HAP-1 (cell line): Measurements from ENCODE around the gene RFNG.
"Not testable (repeated sequence)": the region's sequence is repeated elsewhere in the genome, so short reads cannot be mapped to it uniquely, and the experiment has no call there.

Experiments used
- DNase-seq, 2 experiments: peaks; one replicate each; pipeline ENCODE4 v3.0.0-alpha.2; 2016 to 2020; ENCODE audit warnings: low spot score in 2 of 2
- H3K27me3 ChIP-seq: fragments of 250-450 bp; sonication (Bioruptor Pico); 2 replicates; pipeline ENCODE4 v1.5.1; 2020; ENCODE audit warnings: low read depth, mild to moderate bottlenecking, moderate library complexity
- H3K36me3 ChIP-seq: fragments of 250-450 bp; sonication (Bioruptor Pico); replicated peaks from 2 replicates; pipeline ENCODE4 v1.5.1; 2020; ENCODE audit warnings: mild to moderate bottlenecking
- H3K4me1 ChIP-seq: fragments of 250-450 bp; sonication (Bioruptor Pico); 2 replicates; pipeline ENCODE4 v1.5.1; 2020; ENCODE audit warnings: mild to moderate bottlenecking
- H3K4me3 ChIP-seq: fragments of 250-450 bp; sonication (Bioruptor Pico); 2 replicates; pipeline ENCODE4 v1.5.1; 2020; ENCODE audit warnings: mild to moderate bottlenecking, moderate library complexity
- H3K9me3 ChIP-seq: fragments of 250-450 bp; sonication (Bioruptor Pico); 2 replicates; pipeline ENCODE4 v1.5.1; 2020; ENCODE audit warnings: mild to moderate bottlenecking, moderate library complexity
- in situ Hi-C: fragments of 300-500 bp; cut with MboI; formaldehyde crosslinking; loops from 3 replicates; pipeline ENCODE4 v1.14.3; 2020; ENCODE audit warnings: low sequenced_read_pairs, inconsistent platforms, mixed read lengths

The RFNG gene

DNA sequence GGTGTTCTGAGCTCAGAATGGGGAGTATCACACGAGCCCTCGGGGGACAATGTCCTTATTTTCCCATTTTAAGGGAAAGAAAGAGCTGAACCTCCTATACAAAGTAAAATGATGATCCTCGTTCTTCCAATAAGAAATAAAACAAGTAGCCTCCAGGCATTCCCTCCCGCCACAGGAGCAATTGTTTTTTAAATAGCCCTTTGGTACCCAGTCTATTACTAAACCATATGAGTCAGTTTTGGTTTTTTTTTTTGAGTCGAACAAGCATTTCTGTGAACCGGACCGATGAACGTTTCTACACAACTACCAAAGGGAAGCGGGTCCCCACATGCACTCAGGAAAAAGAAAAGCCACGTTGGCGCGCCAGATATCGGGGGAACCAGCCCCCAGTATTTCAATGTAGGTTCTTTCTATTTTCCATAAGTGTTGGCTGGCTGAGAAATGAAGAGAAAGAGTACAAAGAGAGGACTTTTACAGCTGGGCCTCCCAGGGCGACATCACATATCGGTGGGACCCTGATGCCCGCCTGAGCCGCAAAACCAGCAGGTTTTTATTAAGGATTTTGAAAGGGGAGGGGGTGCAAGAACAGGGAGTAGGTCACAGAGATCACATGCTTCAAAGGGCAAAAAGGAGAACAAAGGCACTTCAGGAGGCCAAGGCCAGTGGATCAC lies 10.3 kb downstream of the RFNG start:
- in situ Hi-C loops = no loop called here
- H3K4me3 ChIP-seq = no peak overlapping the region
- no peaks in the 10 kb centered on the region; the same call in 1 of the 2 replicates for H3K9me3 ChIP-seq
- H3K36me3 ChIP-seq = peaks cover 8% of the 10 kb centered on the region
- peak; percentile 56 to 67 for DNase-seq
- no peaks in the 10 kb centered on the region for H3K27me3 ChIP-seq
- H3K4me1 ChIP-seq = peaks cover 8% of the 10 kb centered on the region

DNA sequence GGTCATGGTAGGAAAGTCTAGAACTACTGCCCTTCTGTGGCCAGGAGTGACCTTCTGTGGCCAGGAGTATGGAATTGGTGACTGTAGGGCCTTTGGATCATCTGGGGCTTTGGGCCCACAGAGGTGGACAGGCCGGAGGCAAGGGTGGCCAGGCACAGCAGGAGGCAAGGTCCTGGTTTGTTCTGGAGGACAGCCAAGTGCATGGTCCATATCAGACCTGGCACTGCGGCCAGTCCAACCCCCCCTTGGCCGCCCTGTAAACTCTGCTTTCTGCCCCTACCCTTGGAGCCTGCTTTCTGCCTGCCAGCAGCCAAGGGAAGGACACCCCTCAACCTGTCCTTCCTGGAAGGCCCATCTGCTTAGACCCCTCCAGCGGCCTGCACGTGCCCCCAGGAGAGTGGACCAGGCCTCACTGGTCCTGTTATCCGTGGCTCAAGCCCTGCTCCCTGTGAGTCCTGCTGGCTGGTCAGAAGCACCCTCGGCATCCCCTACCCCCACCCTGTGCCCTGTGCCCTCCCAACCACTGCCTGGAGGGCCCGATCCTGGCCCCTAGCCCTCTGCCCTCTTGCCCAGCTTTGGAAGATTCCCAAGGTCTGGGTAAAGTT lies 11.8 kb downstream of the RFNG start:
- H3K27me3 ChIP-seq = no peaks in the 10 kb centered on the region
- H3K4me3 ChIP-seq = no peak overlapping the region
- H3K36me3 ChIP-seq = peaks cover 20% of the 10 kb centered on the region
- in situ Hi-C loops = no loop called here
- DNase-seq = no peak
- H3K4me1 ChIP-seq = peaks cover 8% of the 10 kb centered on the region
- no peaks in the 10 kb centered on the region; the same call in 1 of the 2 replicates for H3K9me3 ChIP-seq

DNA sequence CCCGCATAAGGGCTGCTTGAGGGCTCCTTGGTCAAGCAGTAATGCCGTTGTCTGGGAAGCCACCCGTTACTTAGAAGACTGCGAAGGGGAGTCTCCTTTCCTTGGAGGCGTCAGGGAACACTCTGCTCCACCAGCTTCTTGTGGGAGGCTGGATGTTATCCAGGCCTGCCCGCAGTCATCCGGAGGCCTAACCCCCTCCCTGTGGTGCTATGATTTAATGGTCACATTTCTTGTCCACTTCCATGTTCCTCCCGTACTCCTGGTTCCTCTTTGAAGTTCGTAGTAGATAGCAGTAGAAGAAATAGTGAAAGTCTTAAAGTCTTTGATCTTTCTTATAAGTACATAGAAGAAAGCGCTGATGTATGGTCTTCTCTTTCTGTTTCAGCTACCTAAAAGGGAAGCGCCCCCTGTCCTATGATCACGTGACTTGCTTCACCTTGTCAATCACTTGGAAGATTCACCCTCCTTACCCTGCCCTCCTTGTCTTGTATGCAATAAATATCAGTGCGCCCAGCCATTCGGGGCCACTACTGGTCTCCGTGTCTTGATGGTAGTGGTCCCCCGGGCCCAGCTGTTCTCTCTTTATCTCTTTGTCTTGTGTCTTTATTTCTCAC lies 12.7 kb downstream of the RFNG start:
- peaks cover 20% of the 10 kb centered on the region for H3K36me3 ChIP-seq
- in situ Hi-C loops, H3K27me3 ChIP-seq, DNase-seq, H3K4me1 ChIP-seq, H3K9me3 ChIP-seq, H3K4me3 ChIP-seq: not testable (repeated sequence)

DNA sequence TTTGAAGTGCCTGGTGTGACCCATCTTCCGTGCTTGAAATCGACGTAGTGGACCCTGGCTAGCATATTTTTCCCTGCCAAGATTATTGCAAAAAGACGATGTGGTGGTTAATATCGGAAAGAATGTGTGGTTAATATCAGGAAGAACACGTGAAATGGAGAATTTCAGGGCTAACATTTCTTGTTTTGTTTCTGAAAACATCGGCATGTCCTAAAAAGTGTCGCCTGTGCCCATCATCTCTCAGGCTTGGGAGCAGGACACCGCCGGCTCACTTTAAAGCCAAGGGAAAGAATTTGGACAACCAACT lies 13.8 kb downstream of the RFNG start:
- no peaks in the 10 kb centered on the region; the same call in 1 of the 2 replicates for H3K9me3 ChIP-seq
- no peak for DNase-seq
- in situ Hi-C loops = no loop called here
- peak overlapping the region; percentile 84 for H3K4me3 ChIP-seq
- H3K27me3 ChIP-seq = no peaks in the 10 kb centered on the region
- H3K36me3 ChIP-seq = peaks cover 26% of the 10 kb centered on the region
- H3K4me1 ChIP-seq = peaks cover 9% of the 10 kb centered on the region

DNA sequence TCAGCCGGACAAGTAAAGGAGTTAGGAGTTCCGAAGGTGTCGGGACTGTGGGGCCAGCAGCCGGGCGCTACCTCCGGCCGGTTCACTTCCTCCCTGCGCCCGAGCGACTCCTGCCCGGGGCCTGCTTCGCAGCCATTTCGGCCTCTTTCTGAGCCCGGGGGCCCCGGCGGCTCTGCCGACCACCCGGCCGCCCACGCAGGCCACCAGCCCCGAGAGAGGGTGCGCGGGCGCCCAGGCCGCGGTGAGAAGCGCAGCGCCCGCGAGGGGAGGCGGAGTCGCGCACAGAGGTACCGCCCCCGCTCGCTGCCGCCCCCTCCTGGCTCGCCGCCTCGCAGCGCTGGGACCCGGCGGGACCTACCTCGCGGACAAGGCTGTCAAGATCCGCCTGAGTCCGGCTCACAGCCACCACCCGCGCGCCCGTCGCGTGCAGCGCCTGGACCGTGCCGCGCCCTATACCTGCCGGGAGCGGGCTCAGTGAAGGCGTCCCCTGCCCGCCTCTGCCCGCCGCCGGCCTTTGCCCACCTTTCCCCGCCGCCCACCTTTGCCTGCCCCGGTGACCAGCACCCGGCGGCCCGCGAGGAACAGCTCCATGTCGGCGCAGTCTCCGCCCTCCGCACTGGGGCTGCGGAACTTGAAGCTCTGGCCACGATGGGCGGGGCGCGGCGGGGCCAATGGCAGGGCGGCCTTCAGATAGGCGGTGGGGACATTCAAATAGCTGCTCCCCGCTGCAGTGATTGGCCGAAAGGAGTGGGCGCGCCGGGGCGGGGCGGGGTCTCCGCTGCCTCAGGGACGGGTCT lies 14.3 kb downstream of the RFNG start, which contains the start of gene DCXR:
TSS of gene DCXR (minus strand) at position 606 of the 797 bp plus-strand sequence. CDS start at position 591, 15 bp downstream.
- Histone ChIP-seq H3K4me1 (peaks cover 12% of the 10 kb centered on the region), H3K4me3 (peak within 1 kb of the TSS; percentile 84), H3K36me3 (peaks cover 29% of the 10 kb centered on the region), H3K9me3 (no peaks in the 10 kb centered on the region; the same call in 1 of the 2 replicates), H3K27me3 (no peaks in the 10 kb centered on the region)
- in situ Hi-C loops = no loop called here
- peak; percentile 94 to 99 for DNase-seq

DNA sequence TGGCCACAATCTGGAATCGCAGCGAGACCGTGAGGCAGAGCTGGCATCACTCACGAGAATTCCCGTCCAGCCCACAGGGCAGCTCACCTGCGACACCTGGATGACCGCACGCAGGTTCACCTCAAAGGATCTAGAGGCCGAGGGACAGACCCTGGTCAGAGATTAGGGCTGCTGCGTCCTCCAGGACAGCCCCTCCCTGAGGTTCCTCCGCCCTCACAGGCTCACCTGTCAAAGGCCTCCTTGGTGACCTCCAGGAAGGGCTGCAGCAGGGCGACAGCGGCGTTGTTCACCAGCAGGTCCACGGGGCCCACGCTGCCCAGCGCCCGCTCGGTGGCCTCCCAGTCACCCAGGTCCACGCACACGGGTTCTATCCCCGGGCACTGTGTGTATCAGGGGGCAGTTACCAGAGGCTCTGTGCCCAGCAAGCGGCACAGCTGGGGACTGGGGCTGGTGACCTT lies 14.9 kb downstream of the RFNG start:
- H3K9me3 ChIP-seq = no peaks in the 10 kb centered on the region; the same call in 1 of the 2 replicates
- H3K36me3 ChIP-seq = peaks cover 29% of the 10 kb centered on the region
- in situ Hi-C loops = no loop called here
- H3K27me3 ChIP-seq = no peaks in the 10 kb centered on the region
- H3K4me1 ChIP-seq = peaks cover 12% of the 10 kb centered on the region
- no peak for DNase-seq
- H3K4me3 ChIP-seq = peak overlapping the region; percentile 84

DNA sequence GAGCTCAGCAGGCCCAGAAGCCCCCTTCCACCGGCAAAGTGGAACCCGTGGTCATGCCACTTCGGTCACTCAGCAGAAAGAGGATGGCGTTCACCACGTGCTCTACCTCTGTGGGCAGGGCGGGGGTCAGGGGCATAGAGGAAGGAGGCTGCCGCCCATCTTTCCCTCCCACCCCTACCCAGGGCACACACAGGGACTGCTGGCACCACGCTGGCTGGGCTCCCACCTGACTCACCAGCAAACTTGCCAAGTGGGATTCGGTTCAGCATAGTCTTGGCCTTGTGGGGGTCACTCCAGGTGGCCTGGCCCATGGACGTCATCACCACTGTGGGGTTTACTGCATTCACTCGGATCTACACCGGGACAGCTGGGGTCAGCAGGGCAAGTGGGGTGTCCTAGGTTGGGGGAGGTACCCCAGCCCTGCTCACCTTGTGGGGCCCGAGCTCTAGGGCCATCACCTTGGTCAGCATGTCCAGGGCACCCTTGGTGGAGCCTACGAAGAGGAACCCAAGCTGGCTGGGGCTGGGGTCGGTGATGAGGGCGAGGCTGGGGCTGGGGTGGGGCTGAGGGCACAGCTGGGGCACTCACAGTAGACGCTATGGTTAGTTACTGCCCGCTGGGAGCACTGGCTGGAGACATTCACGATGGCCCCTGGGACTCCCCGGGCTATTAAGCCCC lies 15.5 kb downstream of the RFNG start:
- Histone ChIP-seq H3K4me3 (peak overlapping the region; percentile 84), H3K9me3 (no peaks in the 10 kb centered on the region)
- in situ Hi-C loops = no loop called here

DNA sequence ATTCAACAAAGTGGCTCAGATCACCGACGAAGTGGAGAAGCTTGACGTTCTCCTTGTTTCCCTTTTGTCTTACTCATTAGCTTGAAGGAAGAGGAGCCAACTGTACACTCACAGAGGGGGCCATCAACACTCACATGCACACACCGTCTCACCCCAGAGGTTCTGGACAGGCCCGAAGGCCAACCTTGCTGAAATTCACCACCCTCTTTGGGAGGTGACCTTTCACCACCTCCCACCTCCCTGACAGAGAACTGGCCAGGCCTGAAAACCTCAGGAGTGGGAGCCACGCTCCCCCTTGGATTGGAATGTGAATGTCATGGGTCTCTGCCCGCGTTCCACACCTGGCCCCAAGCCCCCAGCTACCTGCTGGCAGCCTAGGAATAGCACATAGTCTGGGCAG lies 16.1 kb downstream of the RFNG start:
- DNase-seq = no peak
- H3K9me3 ChIP-seq = no peaks in the 10 kb centered on the region
- in situ Hi-C loops = no loop called here
- H3K36me3 ChIP-seq = peaks cover 29% of the 10 kb centered on the region
- H3K27me3 ChIP-seq = no peaks in the 10 kb centered on the region
- peaks cover 10% of the 10 kb centered on the region for H3K4me1 ChIP-seq
- H3K4me3 ChIP-seq = no peak overlapping the region

More for the DNA sequence above, 15.5 kb downstream of the RFNG start:
- H3K27me3 ChIP-seq = no peaks in the 10 kb centered on the region
- DNase-seq = no peak
- H3K36me3 ChIP-seq = peaks cover 29% of the 10 kb centered on the region
- H3K4me1 ChIP-seq = peaks cover 7% of the 10 kb centered on the region

DNA sequence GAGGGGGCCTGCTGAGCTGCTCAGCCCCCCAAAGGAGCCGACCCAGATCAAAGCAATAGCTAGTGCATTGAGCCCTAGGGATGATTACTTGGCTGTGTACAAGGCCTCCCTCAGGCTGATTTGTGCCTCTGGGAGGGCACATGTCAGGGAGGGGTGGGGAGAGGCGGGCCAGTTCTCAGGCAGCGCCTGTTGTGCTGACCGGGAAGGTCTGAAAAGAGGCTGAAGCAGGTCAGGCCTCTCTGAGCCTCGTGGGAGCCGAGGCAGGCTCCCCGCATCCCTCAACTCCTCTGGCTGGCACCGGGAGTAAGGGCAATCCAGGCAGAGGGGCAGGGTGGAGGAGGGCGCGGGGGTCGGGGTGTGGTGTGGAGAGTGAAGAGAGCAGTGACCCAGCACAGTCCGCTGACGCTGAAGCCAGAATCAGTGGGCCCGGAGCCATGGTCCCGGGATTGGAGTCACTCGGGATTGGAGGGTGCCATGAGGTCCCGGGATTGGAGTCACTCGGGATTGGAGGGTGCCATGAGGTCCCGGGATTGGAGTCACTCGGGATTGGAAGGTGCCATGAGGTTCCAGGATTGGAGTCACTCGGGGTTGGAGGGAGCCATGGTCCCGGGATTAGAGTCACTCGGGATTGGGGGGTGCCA lies 17.1 kb downstream of the RFNG start:
- Histone ChIP-seq H3K36me3 (peaks cover 37% of the 10 kb centered on the region), H3K9me3 (no peaks in the 10 kb centered on the region), H3K4me1 (peaks cover 10% of the 10 kb centered on the region), H3K4me3 (no peak overlapping the region), H3K27me3 (no peaks in the 10 kb centered on the region)
- DNase-seq = no peak
- in situ Hi-C loops = loop anchor here (5.0 kb wide), 1 partner anchor 123 kb away; no protein-coding TSS in a partner anchor

DNA sequence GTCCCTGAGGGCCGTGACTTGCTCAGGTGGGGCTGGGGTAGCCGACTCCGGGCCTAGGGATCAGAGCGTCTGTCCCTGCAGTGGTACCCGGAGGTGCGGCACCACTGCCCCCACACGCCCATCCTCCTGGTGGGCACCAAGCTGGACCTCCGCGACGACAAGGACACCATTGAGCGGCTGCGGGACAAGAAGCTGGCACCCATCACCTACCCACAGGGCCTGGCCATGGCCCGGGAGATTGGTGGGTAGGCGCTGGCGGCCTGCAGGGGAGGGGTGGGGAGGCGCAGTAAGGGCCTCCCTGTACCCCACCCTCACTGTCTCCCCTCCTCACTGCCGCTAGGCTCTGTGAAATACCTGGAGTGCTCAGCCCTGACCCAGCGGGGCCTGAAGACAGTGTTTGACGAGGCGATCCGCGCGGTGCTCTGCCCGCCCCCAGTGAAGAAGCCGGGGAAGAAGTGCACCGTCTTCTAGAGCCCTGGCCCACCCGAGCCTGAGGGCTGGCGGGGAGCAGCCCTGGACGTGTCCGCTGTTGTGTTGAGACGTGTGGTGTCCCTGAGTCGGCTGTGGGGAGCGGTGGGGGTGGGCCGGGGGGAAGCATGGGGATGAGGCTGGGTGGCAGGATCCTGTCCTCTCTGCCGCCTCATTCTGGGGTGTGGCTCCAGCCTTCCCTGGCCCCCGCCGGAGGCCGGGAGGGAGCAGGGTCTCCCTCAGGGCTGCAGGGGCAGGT lies 18.1 kb downstream of the RFNG start:
- no peaks in the 10 kb centered on the region for H3K27me3 ChIP-seq
- peaks cover 10% of the 10 kb centered on the region for H3K4me1 ChIP-seq
- no peak for DNase-seq
- peaks cover 47% of the 10 kb centered on the region for H3K36me3 ChIP-seq
- in situ Hi-C loops = loop anchor here (5.0 kb wide), 1 partner anchor 124 kb away; no protein-coding TSS in a partner anchor
- H3K9me3 ChIP-seq = no peaks in the 10 kb centered on the region
- no peak overlapping the region for H3K4me3 ChIP-seq

DNA sequence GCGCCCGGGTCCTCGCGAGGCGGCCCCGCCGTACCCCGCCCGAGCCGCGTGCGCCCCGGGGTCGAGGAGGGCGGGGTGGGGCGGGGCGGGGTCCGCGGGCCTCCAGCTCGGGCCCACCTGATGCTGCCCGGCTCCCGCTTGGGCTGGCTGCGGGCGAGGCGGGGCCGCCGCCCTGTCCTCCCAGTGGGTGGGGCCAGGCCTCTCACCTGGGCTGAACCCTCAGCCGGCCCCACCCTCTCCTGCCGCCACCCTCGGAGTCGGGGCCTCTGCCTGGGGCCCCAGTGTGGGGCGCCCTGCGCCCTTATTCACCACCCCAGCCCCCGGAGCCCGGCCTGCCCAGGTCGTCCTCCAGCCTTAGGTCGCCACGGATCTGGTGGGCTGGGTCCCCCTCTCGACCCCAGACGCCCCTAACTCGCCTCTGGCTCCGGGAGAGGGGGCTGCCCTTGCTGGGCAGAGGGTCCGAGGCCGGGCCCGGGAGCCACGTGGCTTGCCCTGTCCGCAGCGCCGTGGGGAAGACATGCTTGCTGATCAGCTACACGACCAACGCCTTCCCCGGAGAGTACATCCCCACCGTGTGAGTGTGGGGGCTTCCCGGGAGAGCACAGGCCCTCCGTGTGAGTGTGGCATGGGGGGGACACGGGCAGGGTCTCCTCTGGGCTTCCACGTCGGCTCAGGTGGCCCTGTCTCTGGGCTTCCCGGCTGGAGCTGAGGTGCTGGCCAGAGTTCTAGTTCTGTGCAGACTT lies 19.6 kb downstream of the RFNG start:
- Histone ChIP-seq H3K4me3 (peak overlapping the region; percentile 54), H3K9me3 (no peaks in the 10 kb centered on the region), H3K36me3 (peaks cover 50% of the 10 kb centered on the region), H3K27me3 (no peaks in the 10 kb centered on the region), H3K4me1 (peaks cover 6% of the 10 kb centered on the region; the same call in 1 of the 2 replicates)
- peak; percentile 32 to 80 for DNase-seq
- in situ Hi-C loops = loop anchor here (5.0 kb wide), 1 partner anchor 125 kb away; no protein-coding TSS in a partner anchor
